Panc1 (cell line): ENCODE results near the gene KIRREL3. TPM values are rescaled to one million over a fixed set of nuclear protein-coding genes. Genes with fewer than 3 reads are reported as not detected.

ENCODE experiments used
- ATAC-seq: fragments of 200-7000 bp; cut with Tn5 transposase; 2 replicates; pipeline ENCODE4 v1.9.1; 2020; ENCODE audit warnings: mild to moderate bottlenecking, moderate library complexity
- BruUV-seq: library from RNA; stranded (reverse); fragments of 400-500 nt; replicated peaks from 2 replicates; lab custom pipeline; 2021; lab: Mats Ljungman, UMichigan
- CTCF ChIA-PET: fragments of 300-600 bp; sonication (Branson Sonifier 250); formaldehyde crosslinking; loops from one replicate; lab custom pipeline; 2022; ENCODE audit warnings: antibody characterized with exemption; lab: Charles Lee
- POLR2A ChIA-PET: fragments of 300-600 bp; sonication (Branson Sonifier 250); formaldehyde crosslinking; loops from one replicate; lab custom pipeline; 2022; ENCODE audit warnings: antibody characterized with exemption; lab: Charles Lee
- DNase-seq: peaks from one replicate; pipeline ENCODE4 v3.0.0-alpha.2; 2010; ENCODE audit warnings: low read depth, low spot score
- H3K27ac ChIP-seq: 2 replicates; pipeline ENCODE4 v1.5.1; 2011; ENCODE audit warnings: mild to moderate bottlenecking, low read length, inconsistent platforms
- H3K27me3 ChIP-seq: fragments of 200-500 bp; sonication (Bioruptor generic); 2 replicates; pipeline ENCODE4 v1.6.0; 2014; ENCODE audit warnings: low read length, inconsistent platforms; ENCODE audit not compliant: control insufficient read depth, insufficient read depth
- H3K36me3 ChIP-seq: fragments of 200-500 bp; sonication (Bioruptor generic); 2 replicates; pipeline ENCODE4 v1.5.1; 2014; ENCODE audit warnings: inconsistent platforms, mild to moderate bottlenecking, low read length, moderate library complexity; ENCODE audit not compliant: control insufficient read depth, insufficient read depth
- H3K4me1 ChIP-seq: 2 replicates; pipeline ENCODE4 v1.5.1; 2011; ENCODE audit warnings: inconsistent platforms, mild to moderate bottlenecking, low read length, moderate library complexity; ENCODE audit not compliant: control insufficient read depth, insufficient read depth
- H3K4me3 ChIP-seq, 2 experiments: 2 replicates each; pipeline ENCODE4 v1.5.1; 2011 to 2012; ENCODE audit warnings: low read depth in 2 of 2, low read length in 2 of 2, mild to moderate bottlenecking in 2 of 2, inconsistent platforms in 1 of 2, moderate library complexity in 1 of 2
- H3K9me3 ChIP-seq: fragments of 200-500 bp; sonication (Bioruptor generic); 2 replicates; pipeline ENCODE4 v1.5.1; 2014; ENCODE audit warnings: low read depth, mild to moderate bottlenecking, inconsistent platforms, low read length, moderate library complexity; ENCODE audit not compliant: control insufficient read depth, insufficient read depth
- POLR2AphosphoS5 ChIP-seq: IDR thresholded peaks from 2 replicates; pipeline ENCODE4 v1.6.1; 2012; ENCODE audit warnings: mild to moderate bottlenecking, low read depth, low read length, moderate library complexity
- SIN3A ChIP-seq: IDR thresholded peaks from 2 replicates; pipeline ENCODE4 v1.6.1; 2012; ENCODE audit warnings: low read depth, mild to moderate bottlenecking, low read length, moderate library complexity, borderline replicate concordance; ENCODE audit not compliant: insufficient read depth
- TCF7L2 ChIP-seq: IDR thresholded peaks from 2 replicates; pipeline ENCODE4 v1.6.1; 2011; ENCODE audit warnings: mild to moderate bottlenecking, low read depth, low read length, inconsistent platforms
- in situ Hi-C: cut with HindIII; loops from 2 replicates; pipeline ENCODE4 v1.10.0; 2016; ENCODE audit warnings: low sequenced_read_pairs, low pct_unique_long_range_greater_than_20kb
- intact Hi-C: fragments of 100-400 bp; cut with micrococcal nuclease; formaldehyde crosslinking; loops from one replicate; pipeline ENCODE4 v1.10.0; 2022; ENCODE audit not compliant: unreplicated experiment
- total RNA-seq: library from RNA; stranded (reverse); gene quantifications from one replicate; pipeline ENCODE4 v1.2.1, GENCODE V29; 2021; ENCODE audit not compliant: unreplicated experiment
- TF ChIP-seq, protein P1 (sequence below), 2 experiments: IDR thresholded peaks; 2 replicates each; pipeline ENCODE4 v1.6.1; 2011 to 2012; ENCODE audit warnings: low read depth in 2 of 2, control low read depth in 1 of 2, low read length in 1 of 2, mild to moderate bottlenecking in 1 of 2, moderate library complexity in 1 of 2; ENCODE audit not compliant: insufficient read depth in 1 of 2
- TF ChIP-seq, protein P2 (sequence below): fragments of 450-650 bp; IDR thresholded peaks from 2 replicates; pipeline ENCODE4 v1.5.1; 2017; ENCODE audit warnings: mild to moderate bottlenecking

The KIRREL3 gene
- total RNA-seq, 1 experiment from 2014 or later, result 0.36 TPM

DNA sequence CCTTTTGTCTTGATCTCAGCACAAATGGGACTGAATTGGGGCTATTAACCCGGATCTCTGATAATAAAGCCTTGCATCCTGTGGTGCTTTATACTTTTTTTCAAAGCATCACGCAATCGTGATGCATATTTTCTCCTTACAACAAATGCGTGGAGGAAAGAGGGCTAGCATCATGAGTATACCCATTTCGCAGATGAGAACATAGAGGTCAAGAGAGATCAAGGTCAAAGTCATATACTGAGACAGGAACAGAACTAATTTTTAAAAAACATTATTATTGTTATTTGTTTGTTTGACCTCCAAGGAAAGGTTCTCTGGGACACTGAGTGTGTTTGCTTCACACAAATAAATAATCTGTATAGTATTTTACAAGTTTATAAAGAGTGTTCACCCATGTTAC lies 453.9 kb downstream of the KIRREL3 start:
- ChIA-PET CTCF (no interaction called here), POLR2A (no interaction called here)
- Histone ChIP-seq H3K27ac (no peak overlapping the region), H3K36me3 (no peaks in the 10 kb centered on the region), H3K27me3 (peaks cover 12% of the 10 kb centered on the region; the same call in 1 of the 2 replicates), H3K9me3 (no peaks in the 10 kb centered on the region), H3K4me1 (no peaks in the 10 kb centered on the region; the same call in 1 of the 2 replicates), H3K4me3 (no peak overlapping the region)
- ATAC-seq (no peak), DNase-seq (no peak)
- no TSS peak for BruUV-seq
- in situ Hi-C loops (no loop called here), intact Hi-C loops (no loop called here)
- no peak for TF ChIP-seq TCF7L2
- TF ChIP-seq, protein P1, sequence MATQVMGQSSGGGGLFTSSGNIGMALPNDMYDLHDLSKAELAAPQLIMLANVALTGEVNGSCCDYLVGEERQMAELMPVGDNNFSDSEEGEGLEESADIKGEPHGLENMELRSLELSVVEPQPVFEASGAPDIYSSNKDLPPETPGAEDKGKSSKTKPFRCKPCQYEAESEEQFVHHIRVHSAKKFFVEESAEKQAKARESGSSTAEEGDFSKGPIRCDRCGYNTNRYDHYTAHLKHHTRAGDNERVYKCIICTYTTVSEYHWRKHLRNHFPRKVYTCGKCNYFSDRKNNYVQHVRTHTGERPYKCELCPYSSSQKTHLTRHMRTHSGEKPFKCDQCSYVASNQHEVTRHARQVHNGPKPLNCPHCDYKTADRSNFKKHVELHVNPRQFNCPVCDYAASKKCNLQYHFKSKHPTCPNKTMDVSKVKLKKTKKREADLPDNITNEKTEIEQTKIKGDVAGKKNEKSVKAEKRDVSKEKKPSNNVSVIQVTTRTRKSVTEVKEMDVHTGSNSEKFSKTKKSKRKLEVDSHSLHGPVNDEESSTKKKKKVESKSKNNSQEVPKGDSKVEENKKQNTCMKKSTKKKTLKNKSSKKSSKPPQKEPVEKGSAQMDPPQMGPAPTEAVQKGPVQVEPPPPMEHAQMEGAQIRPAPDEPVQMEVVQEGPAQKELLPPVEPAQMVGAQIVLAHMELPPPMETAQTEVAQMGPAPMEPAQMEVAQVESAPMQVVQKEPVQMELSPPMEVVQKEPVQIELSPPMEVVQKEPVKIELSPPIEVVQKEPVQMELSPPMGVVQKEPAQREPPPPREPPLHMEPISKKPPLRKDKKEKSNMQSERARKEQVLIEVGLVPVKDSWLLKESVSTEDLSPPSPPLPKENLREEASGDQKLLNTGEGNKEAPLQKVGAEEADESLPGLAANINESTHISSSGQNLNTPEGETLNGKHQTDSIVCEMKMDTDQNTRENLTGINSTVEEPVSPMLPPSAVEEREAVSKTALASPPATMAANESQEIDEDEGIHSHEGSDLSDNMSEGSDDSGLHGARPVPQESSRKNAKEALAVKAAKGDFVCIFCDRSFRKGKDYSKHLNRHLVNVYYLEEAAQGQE (IDR thresholded peaks at IDR 0.05; ENCODE audit: insufficient read depth in 1 of 2, low read depth in 2 of 2, low read length in 1 of 2), result no peak
- TF ChIP-seq, protein P2, sequence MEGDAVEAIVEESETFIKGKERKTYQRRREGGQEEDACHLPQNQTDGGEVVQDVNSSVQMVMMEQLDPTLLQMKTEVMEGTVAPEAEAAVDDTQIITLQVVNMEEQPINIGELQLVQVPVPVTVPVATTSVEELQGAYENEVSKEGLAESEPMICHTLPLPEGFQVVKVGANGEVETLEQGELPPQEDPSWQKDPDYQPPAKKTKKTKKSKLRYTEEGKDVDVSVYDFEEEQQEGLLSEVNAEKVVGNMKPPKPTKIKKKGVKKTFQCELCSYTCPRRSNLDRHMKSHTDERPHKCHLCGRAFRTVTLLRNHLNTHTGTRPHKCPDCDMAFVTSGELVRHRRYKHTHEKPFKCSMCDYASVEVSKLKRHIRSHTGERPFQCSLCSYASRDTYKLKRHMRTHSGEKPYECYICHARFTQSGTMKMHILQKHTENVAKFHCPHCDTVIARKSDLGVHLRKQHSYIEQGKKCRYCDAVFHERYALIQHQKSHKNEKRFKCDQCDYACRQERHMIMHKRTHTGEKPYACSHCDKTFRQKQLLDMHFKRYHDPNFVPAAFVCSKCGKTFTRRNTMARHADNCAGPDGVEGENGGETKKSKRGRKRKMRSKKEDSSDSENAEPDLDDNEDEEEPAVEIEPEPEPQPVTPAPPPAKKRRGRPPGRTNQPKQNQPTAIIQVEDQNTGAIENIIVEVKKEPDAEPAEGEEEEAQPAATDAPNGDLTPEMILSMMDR, result no peak
- no peak for TF ChIP-seq SIN3A
- no peak for TF ChIP-seq POLR2AphosphoS5

DNA sequence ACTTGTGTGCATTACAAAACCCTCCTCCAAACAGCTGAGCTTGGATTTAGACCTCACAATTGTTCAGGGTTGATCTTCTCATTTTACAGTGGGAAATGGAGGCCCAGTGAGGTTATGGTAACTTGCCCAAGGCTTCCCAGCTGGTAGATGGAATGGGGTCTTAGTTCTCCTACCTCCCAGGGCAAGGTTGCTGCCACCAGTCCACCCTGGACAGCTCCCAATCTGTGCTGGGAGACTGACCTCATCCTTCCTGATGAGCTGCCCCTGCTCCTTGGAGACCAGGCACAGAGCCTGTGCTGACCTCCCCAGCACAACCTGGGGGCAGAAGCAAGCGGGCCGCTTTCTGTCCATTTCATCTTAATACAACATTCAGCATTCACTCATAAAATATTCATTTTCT lies 454.4 kb downstream of the KIRREL3 start:
- H3K36me3 ChIP-seq, result no peaks in the 10 kb centered on the region
- no peaks in the 10 kb centered on the region for H3K9me3 ChIP-seq
- peaks cover 12% of the 10 kb centered on the region; the same call in 1 of the 2 replicates for H3K27me3 ChIP-seq
- H3K4me1 ChIP-seq, result no peaks in the 10 kb centered on the region; the same call in 1 of the 2 replicates
- DNase-seq, result no peak
- ChIA-PET CTCF (no interaction called here), POLR2A (no interaction called here)
- no peak for ATAC-seq
- no peak overlapping the region for H3K27ac ChIP-seq
- no peak overlapping the region for H3K4me3 ChIP-seq
- intact Hi-C loops, result no loop called here
- TF ChIP-seq POLR2AphosphoS5 (no peak), SIN3A (no peak)
- TF ChIP-seq, protein P1 (IDR thresholded peaks at IDR 0.05; ENCODE audit: insufficient read depth in 1 of 2, low read depth in 2 of 2, low read length in 1 of 2), result peak; percentile 52 to 80; a peak in 3 of 4 replicates
- no TSS peak for BruUV-seq
- in situ Hi-C loops, result no loop called here
